ENCODE data around the gene TMEM72.
"Not testable (repeated sequence)": the region's sequence is repeated elsewhere in the genome, so short reads cannot be mapped to it uniquely, and the experiment has no call there.

Gene TMEM72

GRCh38 chr10:44911081-44911540 is at the start of gene TMEM72:
TSS of gene TMEM72 (plus strand) at chr10:44911337. CDS start at chr10:44911513, 176 bp downstream.
- peak; percentile 52 for DNase-seq

- DNase-seq = no peak
These were observed 49.0 kb upstream of the TMEM72 start for GRCh38 chr10:44862006-44862751.

GRCh38 chr10:44862924-44863323 is 48.2 kb upstream of the TMEM72 start:
- no peak for DNase-seq

- DNase-seq = peak; percentile 1
These were observed 47.6 kb upstream of the TMEM72 start for GRCh38 chr10:44863344-44864047.

- peak; percentile 7 for DNase-seq
These were observed 47.1 kb upstream of the TMEM72 start for GRCh38 chr10:44864051-44864450.

- peak; percentile 56 for DNase-seq
These were observed 46.4 kb upstream of the TMEM72 start for GRCh38 chr10:44864637-44865288.

GRCh38 chr10:44865289-44865671 is 45.9 kb upstream of the TMEM72 start:
- DNase-seq = no peak

GRCh38 chr10:44866367-44866766 is 44.8 kb upstream of the TMEM72 start:
- not testable (repeated sequence) for DNase-seq

- DNase-seq = no peak
These were observed 41.1 kb upstream of the TMEM72 start for GRCh38 chr10:44870031-44870430.

GRCh38 chr10:44873160-44873559 is 38.0 kb upstream of the TMEM72 start:
- no peak for DNase-seq

- no peak for DNase-seq
These were observed 37.0 kb upstream of the TMEM72 start for GRCh38 chr10:44874166-44874565.

- DNase-seq = peak; percentile 33
These were observed 32.2 kb upstream of the TMEM72 start for GRCh38 chr10:44878706-44879530.

- no peak for DNase-seq
These were observed 31.6 kb upstream of the TMEM72 start for GRCh38 chr10:44879531-44879899.

- no peak for DNase-seq
These were observed 30.9 kb upstream of the TMEM72 start for GRCh38 chr10:44880090-44880715.

- DNase-seq = no peak
These were observed 29.5 kb upstream of the TMEM72 start for GRCh38 chr10:44881649-44882048.

GRCh38 chr10:44882166-44882720 is 28.9 kb upstream of the TMEM72 start:
- DNase-seq = no peak

GRCh38 chr10:44883593-44884331 is 27.4 kb upstream of the TMEM72 start:
- DNase-seq = no peak

- DNase-seq = no peak
These were observed 25.4 kb upstream of the TMEM72 start for GRCh38 chr10:44885710-44886109.

GRCh38 chr10:44886966-44887365 is 24.2 kb upstream of the TMEM72 start:
- DNase-seq = no peak

- no peak for DNase-seq
These were observed 22.3 kb upstream of the TMEM72 start for GRCh38 chr10:44888886-44889285.

- DNase-seq = no peak
These were observed 21.3 kb upstream of the TMEM72 start for GRCh38 chr10:44889834-44890233.

Data from NCI-H526 treated with DMSO at 0.1 percent for 48 hours (cell line).